ENCODE measurements around the gene CENPU. TPM values are rescaled to one million over a fixed set of nuclear protein-coding genes. Genes with fewer than 3 reads are reported as not detected.
"Not testable (repeated sequence)": the region's sequence is repeated elsewhere in the genome, so short reads cannot be mapped to it uniquely, and the experiment has no call there.

Gene CENPU
- total RNA-seq, 1 donor from 2014 or later, result 52.1 TPM

DNA sequence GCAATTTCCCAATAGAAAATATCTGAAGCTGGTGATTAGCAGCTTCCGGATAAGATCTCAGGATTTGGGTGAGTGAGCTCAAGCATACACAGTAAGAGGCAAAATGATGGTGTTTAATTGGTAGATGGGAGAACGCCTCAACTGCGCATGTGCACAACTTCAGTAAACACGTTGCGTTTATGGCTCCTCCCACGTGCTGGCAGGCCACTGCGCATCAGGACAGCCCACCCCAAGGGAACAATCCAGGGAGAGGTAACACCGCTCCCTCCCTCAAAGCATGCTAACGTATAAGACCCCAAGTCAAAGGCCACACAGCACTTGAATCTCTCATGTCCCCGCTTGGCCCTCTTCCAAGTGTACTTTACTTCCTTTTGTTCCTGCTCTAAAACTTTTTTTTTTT is 10.3 kb upstream of the CENPU start:
- no peaks in the 10 kb centered on the region for H3K9me3 Mint-ChIP-seq
- no peak overlapping the region for H3K4me3 Mint-ChIP-seq
- H3K4me1 Mint-ChIP-seq (ENCODE audit: unreplicated experiment), result peaks cover 18% of the 10 kb centered on the region
- no peaks in the 10 kb centered on the region for H3K27me3 Mint-ChIP-seq
- no peak overlapping the region for H3K27ac Mint-ChIP-seq
- TF ChIP-seq, protein P1, sequence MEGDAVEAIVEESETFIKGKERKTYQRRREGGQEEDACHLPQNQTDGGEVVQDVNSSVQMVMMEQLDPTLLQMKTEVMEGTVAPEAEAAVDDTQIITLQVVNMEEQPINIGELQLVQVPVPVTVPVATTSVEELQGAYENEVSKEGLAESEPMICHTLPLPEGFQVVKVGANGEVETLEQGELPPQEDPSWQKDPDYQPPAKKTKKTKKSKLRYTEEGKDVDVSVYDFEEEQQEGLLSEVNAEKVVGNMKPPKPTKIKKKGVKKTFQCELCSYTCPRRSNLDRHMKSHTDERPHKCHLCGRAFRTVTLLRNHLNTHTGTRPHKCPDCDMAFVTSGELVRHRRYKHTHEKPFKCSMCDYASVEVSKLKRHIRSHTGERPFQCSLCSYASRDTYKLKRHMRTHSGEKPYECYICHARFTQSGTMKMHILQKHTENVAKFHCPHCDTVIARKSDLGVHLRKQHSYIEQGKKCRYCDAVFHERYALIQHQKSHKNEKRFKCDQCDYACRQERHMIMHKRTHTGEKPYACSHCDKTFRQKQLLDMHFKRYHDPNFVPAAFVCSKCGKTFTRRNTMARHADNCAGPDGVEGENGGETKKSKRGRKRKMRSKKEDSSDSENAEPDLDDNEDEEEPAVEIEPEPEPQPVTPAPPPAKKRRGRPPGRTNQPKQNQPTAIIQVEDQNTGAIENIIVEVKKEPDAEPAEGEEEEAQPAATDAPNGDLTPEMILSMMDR (conservative IDR thresholded peaks at IDR 0.05), result no peak
- no peak for DNase-seq (ENCODE audit: extremely low spot score, unreplicated experiment)
- no peaks in the 10 kb centered on the region for H3K36me3 Mint-ChIP-seq

DNA sequence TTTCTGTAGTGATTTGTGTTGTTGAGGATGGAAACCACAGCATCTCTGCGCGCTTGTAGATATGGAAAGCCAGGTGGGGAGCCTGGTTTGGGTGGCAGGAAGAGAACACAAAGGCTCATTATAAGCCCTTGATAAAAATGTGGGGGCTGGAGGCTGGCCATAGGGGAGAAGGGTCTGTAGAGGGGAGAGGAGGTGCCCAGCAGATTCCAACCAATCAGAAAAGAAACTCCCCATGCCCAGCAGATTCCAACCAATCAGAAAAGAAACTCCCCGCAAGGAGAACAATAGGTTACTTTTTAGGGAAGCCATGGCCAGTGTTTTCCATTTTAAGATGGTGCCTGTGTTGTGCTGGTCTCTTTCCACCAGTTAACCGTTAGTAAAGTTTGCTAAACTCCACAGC is 9.8 kb upstream of the CENPU start:
- Mint-ChIP-seq H3K9me3 (no peaks in the 10 kb centered on the region), H3K4me1 (ENCODE audit: unreplicated experiment) (peaks cover 18% of the 10 kb centered on the region), H3K27me3 (no peaks in the 10 kb centered on the region), H3K36me3 (no peaks in the 10 kb centered on the region), H3K4me3 (no peak overlapping the region), H3K27ac (no peak overlapping the region)
- no peak for DNase-seq (ENCODE audit: extremely low spot score, unreplicated experiment)
- TF ChIP-seq, protein P1 (conservative IDR thresholded peaks at IDR 0.05), result no peak

DNA sequence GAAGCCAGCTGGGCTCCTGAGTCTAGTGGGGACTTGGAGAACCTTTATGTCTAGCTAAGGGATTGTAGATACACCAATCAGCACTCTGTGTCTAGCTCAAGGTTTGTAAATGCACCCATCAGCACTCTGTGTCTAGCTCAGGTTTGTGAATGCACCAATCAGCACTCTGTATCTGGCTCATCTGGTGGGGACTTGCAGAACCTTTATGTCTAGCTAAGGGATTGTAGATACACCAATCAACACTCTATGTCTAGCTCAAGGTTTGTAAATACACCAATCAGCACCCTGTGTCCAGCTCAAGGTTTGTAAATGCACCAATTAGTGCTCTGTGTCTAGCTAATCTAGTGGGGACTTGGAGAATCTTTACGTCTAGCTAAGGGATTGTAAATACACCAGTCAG is 7.8 kb upstream of the CENPU start:
- not testable (repeated sequence) for H3K36me3 Mint-ChIP-seq; DNase-seq (ENCODE audit: extremely low spot score, unreplicated experiment); H3K4me3 Mint-ChIP-seq; H3K27me3 Mint-ChIP-seq; H3K9me3 Mint-ChIP-seq; H3K27ac Mint-ChIP-seq
- peaks cover 11% of the 10 kb centered on the region for H3K4me1 Mint-ChIP-seq (ENCODE audit: unreplicated experiment)

DNA sequence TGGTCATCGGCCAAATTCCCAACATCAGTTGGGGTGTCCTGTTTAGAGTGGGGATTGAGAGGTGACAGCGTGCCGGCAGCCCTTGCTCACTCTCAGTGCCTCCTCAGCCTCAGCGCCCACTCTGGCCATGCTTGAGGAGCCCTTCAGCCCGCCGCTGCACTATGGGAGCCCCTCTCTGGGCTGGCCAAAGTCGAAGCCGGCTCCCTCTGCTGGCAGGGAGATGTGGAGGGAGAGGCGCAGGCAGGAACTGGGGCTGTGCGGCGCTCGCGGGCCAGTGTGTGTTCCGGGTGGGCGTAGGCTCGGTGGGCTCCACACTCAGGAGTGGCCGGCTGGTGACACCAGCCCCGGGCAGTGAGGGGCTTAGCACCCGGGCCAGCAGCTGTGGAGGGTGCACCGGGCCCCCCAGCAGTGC is 7.1 kb upstream of the CENPU start:
- no peak overlapping the region for H3K4me3 Mint-ChIP-seq
- no peaks in the 10 kb centered on the region for H3K9me3 Mint-ChIP-seq
- H3K27me3 Mint-ChIP-seq, result no peaks in the 10 kb centered on the region
- no peak for DNase-seq (ENCODE audit: extremely low spot score, unreplicated experiment)
- no peaks in the 10 kb centered on the region for H3K36me3 Mint-ChIP-seq
- H3K4me1 Mint-ChIP-seq (ENCODE audit: unreplicated experiment), result peaks cover 5% of the 10 kb centered on the region
- no peak overlapping the region for H3K27ac Mint-ChIP-seq
- TF ChIP-seq, protein P1 (conservative IDR thresholded peaks at IDR 0.05), result no peak

DNA sequence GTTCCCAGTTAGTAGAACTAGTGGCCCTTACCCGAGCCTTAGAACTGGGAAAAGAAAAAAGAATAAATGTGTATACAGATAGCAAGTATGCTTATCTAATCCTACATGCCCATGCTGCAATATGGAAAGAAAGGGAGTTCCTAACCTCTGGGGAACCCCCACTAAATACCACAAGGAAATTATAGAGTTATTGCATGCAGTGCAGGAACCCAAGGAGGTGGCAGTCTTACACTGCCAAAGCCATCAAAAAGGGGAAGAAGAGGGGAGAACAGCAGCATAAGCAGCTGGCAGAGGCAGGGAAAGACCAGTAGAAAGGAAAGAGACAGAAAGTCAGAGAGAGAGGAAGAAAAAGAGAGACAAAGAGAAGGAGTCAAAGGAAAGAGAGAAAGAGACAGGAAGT is 5.7 kb upstream of the CENPU start:
- not testable (repeated sequence) for H3K27ac Mint-ChIP-seq; H3K36me3 Mint-ChIP-seq; H3K4me1 Mint-ChIP-seq (ENCODE audit: unreplicated experiment); DNase-seq (ENCODE audit: extremely low spot score, unreplicated experiment); H3K27me3 Mint-ChIP-seq; H3K4me3 Mint-ChIP-seq; H3K9me3 Mint-ChIP-seq

DNA sequence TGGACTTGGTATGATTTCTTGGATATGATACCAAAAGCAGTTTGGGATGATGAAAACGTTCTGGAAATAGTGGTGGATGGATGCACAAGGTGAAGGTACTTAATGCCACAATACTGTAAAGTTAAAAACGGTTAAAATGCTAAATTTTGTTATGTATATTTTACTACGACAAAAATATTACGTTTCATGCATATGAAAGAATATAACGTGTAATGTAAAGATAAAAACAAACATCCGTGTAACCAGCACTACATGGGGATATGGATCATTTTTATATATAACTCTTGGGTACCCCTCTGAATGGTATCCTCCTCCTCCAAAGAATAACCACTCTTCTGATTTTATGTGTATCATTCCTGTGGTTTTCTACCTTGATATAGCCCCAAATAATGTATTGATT is 862 bp upstream of the CENPU start:
- TF ChIP-seq, protein P1 (conservative IDR thresholded peaks at IDR 0.05), result no peak

DNA sequence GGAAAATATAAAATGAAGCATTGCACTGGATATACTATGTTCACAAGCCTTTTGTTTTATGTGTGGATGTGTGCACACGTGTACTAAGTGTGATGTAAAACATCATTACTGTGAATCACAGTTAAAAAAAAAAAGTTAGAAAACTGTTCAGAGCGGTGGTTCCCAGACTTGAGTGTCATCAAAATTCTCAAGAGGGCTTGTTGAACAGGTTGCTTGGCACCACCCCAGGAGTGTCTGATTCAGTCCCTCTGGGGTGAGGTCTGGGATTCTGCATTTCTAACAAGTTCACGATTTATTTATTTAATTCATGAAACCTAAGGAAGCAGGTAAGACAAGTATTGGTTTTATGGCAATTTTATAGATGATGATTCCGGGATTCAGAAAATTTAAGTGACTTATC is 1.8 kb downstream of the CENPU start:
- peaks cover 15% of the 10 kb centered on the region for H3K36me3 Mint-ChIP-seq

More for the DNA sequence above, 862 bp upstream of the CENPU start:
- H3K9me3 Mint-ChIP-seq, result no peaks in the 10 kb centered on the region
- peaks cover 3% of the 10 kb centered on the region for H3K36me3 Mint-ChIP-seq
- peak overlapping the region; percentile 99 for H3K4me3 Mint-ChIP-seq
- H3K27ac Mint-ChIP-seq, result peak overlapping the region; percentile 99
- H3K4me1 Mint-ChIP-seq (ENCODE audit: unreplicated experiment), result peaks cover 19% of the 10 kb centered on the region
- DNase-seq (ENCODE audit: extremely low spot score, unreplicated experiment), result no peak
- no peaks in the 10 kb centered on the region for H3K27me3 Mint-ChIP-seq

More for the DNA sequence above, 1.8 kb downstream of the CENPU start:
- Mint-ChIP-seq H3K27me3 (no peaks in the 10 kb centered on the region), H3K9me3 (no peaks in the 10 kb centered on the region), H3K4me3 (peak overlapping the region; percentile 99), H3K4me1 (ENCODE audit: unreplicated experiment) (peaks cover 19% of the 10 kb centered on the region), H3K27ac (peak overlapping the region; percentile 99)
- TF ChIP-seq, protein P1 (conservative IDR thresholded peaks at IDR 0.05), result no peak
- DNase-seq (ENCODE audit: extremely low spot score, unreplicated experiment), result no peak

Measured in type B pancreatic cell (in vitro differentiated cells).